ENCODE measurements around the gene GNA15.
A peak's percentile ranks its signal among the peaks of the same experiment; 100 is the strongest.
"Not testable (repeated sequence)": the region's sequence is repeated elsewhere in the genome, so short reads cannot be mapped to it uniquely, and the experiment has no call there.

The GNA15 gene

DNA sequence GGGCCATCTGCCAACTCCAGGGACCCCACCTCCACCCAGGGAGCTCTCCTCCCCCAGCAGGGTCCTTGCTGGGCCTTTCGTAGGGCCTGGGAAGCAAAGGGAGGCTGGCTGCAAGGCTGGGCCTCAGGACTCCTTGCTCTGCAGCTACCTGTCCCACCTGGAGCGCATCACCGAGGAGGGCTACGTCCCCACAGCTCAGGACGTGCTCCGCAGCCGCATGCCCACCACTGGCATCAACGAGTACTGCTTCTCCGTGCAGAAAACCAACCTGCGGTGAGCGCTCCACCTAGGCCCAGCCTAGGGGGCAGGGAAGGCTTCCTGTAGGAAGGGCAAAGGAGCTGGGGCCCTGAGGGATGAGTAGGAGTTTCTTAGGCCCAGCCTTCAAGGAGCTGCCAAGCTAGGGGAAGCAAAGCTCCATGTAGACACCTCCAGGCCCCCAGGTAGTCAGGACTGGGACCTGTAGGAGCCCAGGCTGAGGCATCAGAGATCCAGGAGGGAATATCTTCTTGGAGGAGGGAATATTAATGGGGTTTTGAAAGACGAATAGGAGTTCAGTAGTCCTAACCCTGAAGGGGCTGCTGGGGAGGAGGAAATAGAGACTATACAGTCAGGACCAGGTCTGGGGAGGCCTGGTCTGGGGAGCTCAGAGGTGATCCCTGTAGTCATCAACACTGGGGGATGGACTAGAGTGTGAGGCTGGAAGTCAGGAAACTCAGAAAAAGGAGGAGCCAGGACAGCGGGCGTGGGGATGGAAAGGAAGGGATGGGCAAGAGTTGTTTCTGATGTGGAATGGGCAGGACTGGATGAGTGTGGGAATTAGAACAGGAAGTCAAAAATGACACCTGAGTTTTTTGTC is 16.0 kb downstream of the GNA15 start:
- DNase-seq: no peak

DNA sequence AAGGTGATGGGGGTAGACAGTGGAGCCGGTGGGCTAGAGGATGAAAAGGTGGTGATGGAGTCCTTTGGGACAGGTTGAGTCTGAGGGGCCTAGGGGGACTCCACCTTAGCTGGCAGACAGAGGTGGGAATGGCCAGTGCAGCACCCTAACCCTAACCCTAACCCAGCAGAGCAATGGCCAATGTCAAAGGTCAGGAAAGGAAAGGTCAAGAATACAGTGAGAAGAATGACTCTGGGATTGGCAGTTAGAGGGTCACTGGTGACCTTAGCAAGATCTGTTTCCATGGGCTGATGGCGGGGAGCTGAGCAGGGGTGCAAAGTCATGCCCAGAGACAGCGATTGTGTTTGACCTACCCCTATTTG is 16.6 kb downstream of the GNA15 start:
- no peak for DNase-seq

DNA sequence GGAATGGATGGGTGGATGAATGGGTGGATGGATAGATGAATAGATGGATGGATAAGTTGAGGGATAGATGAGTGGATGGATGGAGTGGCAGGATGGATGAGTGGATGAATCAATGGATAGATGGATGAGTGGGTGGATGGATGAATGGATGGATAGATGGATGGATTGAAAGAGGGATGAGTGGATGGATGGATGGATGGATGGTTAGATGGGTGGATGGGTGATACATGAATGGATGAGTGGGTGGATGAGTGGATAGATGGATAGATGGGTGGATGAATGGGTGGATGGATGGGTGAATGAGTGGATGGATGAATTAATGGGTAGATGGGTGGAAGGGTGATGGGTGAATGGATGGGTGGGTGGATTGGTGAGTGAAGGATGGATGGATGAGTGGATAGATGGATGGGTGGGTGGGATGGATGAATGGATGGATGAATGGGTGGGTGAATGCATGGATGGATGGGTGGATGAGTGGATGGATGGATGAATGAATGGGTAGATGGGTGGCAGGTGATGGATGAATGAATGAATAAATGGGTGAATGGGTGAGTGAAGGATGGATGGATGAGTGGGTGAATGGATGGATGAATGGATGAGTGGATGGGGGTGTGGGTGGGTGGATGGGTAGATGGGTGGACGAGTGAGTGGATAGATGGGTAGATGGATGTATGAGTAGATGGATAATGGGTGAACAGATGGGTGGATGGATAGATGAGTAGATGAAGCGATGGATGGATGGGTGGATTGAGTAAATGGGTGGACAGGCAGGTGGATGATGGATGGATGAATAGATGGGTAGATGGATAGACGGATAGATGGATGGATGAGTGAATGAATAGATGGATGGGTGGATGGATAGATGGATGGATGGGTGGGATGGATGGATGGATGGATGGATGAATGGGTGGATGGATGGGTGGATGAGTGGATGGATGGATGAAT is 17.7 kb downstream of the GNA15 start:
- DNase-seq: no peak

DNA sequence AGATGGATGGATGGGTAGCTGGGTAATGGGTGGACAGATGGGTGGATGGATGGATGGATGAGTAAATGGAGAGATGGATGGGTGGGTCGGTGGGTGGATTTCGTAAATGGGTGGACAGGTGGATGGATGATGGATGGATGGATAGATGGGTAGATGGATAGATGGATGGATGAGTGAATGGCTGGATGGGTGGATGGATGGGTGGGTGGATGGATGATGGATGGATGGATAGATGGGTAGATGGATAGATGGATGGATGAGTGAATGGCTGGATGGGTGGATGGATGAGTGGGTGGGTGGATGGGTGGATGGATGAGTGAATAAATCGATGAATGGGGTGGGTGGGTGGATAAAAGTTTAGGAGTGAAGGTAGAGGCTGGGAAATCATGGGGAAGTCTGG is 18.6 kb downstream of the GNA15 start:
- not testable (repeated sequence) for DNase-seq

DNA sequence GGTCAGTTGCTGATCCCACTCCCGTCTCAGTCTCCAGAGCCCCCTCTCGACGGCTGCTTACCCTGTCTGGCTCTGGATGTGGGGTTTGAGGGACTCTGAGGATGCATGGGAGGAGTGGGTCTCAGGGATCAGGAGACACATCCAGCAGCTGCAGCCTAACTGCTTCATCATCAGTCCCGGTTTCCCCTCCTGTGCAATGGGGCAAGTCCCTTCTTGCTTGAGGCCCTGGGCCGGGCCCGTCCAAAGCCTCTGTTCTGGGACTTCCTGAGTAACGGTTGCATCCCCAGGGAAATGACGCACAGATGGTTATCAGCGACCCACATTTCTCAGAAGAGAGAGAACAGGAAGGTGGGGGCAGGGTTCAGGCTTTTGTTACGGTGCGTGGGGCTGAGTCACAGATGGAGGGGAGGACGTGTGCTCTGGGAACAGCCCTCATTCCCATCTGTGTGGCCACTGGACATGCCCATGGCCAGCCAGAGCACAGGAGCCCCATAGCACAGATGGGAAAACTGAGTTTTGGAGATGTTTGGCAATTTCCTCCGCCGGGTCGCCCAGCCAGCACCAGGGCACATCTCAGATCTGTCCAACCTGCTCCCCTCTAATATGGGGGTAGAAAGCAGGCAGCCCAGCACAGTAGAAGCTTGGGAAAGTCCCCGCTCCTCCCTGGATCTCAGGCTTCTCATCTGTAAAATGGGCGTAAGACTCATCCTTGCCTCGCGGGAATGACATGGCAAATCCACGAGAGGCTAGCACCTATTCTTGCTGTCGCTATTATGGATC is 19.3 kb downstream of the GNA15 start:
- DNase-seq: no peak

DNA sequence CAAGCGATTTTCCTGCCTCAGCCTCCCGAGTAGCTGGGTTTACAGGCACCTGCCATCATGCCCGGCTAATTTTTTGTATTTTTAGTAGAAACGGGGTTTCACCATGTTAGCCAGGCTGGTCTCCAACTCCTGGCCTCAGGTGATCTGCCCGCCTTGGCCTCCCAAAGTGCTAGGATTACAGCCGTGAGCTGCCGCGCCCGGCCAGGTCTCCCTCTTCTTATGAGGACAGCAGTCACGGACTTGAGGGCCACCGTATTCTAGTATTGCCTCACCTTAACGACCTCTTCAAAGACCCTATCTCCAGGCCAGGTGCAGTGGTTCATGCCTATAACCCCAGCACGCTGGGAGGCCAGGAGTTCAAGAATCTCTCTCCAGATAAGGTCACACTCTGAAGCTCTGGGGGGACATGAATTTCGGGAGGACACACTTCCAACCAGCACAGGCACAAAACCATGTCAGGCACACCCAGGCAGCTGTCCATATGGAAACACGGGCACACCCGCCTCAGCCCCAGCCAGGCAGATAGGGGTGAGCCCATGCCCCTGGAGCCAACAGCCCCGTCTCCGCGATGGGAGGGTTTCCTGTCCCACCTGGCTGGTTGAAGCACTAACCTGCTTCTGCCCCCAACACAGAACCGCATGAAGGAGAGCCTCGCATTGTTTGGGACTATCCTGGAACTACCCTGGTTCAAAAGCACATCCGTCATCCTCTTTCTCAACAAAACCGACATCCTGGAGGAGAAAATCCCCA is 21.4 kb downstream of the GNA15 start:
- no peak for DNase-seq

DNA sequence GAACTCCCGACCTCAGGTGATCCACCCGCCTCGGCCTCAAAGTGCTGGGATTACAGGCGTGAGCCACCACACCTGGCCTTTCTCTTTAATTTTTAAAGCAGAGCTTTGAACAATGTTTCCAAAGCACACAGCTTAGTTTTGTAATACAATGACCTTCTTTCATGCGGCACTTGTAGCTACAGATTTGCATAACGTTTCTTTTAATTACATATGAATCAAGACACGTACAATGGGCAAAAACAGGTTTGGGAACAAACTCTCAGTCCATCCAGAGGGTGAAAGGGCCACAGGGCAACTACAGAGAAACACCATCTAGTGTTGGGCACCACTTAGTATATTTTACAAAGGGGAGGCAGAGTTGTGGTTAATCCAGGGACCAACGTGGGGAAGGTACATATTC is 23.7 kb downstream of the GNA15 start:
- DNase-seq: no peak

DNA sequence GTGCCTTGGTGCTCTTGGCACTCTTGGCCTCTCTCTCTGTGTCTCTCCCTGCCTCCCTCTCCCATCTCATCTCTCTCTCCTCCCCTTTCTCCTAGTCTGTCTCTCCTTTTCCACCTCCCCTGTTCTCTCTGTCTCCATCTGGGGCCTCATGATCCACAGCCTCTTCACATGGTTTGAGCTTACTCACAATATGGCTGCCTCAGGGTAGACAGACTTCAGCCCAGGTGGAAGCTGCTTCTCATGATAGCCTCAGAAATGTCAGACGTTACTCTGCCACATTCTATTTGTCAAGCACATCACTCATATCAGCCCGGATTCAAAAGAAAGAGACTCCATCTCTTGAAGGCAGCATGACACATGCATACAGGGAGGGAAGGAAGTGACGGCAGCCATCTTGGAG is 24.4 kb downstream of the GNA15 start:
- no peak for DNase-seq

DNA sequence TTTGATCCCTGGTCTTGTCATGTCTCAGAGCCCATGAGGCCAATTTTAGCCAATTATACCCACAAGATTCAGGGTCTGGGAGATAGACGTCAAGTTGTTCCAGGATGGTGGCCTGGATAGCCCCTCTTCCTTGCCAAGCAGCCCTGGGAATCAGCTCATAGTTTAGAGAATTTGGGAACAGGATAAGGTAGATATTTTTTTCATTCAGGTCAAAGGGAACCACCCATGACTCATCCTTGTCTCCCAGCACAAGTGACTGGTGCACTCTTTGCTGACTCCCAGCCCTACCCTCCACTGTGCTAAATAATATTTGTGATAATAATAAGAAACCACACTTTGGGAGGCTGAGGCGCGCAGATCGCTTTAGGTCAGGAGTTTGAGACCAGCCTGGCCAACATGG is 25.6 kb downstream of the GNA15 start:
- DNase-seq: no peak

DNA sequence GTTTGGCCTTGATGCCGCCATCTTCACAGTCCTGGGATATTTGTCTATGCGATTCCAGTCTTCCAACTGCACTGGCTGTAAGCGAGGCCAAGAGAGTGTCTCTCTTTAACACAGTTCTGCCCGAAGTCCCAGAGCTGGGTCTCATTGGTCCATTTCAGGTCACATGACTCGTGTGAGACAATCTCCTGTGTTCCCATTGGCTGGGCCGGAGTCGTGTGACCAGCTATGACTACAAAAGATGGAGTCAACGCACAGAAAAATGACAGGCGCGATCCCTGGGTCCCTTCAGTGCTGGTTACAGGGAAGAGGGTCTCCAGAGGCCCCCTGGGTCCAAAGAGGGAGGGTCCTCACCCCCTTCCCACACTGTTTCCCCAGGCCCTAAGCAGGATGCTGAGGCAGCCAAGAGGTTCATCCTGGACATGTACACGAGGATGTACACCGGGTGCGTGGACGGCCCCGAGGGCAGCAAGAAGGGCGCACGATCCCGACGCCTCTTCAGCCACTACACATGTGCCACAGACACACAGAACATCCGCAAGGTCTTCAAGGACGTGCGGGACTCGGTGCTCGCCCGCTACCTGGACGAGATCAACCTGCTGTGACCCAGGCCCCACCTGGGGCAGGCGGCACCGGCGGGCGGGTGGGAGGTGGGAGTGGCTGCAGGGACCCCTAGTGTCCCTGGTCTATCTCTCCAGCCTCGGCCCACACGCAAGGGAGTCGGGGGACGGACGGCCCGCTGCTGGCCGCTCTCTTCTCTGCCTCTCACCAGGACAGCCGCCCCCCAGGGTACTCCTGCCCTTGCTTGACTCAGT is 26.8 kb downstream of the GNA15 start:
- DNase-seq: peak; percentile 51

DNA sequence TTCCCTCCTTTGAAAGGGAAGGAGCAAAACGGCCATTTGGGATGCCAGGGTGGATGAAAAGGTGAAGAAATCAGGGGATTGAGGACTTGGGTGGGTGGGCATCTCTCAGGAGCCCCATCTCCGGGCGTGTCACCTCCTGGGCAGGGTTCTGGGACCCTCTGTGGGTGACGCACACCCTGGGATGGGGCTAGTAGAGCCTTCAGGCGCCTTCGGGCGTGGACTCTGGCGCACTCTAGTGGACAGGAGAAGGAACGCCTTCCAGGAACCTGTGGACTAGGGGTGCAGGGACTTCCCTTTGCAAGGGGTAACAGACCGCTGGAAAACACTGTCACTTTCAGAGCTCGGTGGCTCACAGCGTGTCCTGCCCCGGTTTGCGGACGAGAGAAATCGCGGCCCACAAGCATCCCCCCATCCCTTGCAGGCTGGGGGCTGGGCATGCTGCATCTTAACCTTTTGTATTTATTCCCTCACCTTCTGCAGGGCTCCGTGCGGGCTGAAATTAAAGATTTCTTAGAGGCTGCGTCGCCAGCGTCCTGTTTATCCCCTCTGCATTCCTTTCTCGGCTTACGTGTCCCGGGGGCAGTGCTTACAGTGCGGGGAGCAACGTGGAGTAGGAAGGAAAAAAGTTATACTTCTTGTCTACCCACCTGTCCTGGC is 27.5 kb downstream of the GNA15 start:
- DNase-seq: peak; percentile 27

DNA sequence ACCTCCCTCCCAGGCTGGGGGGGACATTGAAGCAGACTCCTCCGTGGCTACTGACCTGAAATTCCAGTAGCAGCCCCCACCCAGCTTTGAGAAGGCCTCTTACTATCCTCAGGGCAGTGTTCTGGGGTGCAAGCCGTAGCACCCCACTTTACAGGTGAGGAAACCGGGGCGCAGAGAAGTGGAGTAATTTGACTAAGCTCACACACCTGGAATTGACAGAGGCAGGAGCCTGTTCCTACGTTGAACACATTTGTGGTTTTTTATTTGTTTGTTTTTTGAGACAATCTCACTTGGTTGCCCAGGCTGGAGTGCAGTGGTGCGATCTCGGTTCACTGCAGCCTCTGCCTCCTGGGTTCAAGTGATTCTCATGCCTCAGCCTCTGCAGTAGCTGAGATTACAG is 28.1 kb downstream of the GNA15 start:
- no peak for DNase-seq

DNA sequence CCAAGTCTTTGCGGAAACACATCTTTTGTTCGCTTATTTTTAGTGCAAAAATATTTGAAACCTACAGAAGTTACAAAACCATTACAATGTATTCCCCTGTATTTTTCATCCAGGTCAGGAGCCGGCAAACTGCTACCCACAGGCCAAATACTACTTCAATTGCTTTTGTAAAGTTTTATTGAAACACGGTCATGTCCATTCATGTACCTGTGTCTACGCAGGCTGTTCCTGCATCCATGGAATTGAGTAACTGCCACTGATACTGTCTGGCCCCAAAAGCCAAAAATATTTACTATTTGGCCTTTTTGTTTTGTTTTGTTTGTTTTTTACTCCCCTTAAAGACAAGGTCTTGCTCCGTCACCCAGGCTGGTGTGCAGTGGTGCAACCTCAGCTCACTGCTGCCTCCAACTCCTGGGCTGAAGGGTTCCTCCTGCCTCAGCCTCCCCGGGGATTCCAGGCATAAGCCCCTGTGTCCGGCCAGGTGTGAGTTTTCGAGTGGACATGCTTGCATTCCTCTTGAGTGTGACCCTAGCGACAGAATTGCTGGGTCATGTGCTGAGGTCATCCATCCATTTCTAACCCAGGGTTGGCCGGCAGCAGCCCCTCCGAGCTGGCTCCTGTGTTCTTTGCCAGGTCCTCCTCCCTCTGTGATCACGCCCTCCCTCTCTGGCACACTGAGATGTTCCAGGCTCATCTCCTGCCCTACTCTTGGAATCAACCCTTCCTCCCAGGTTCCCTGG is 31.9 kb downstream of the GNA15 start:
- no peak for DNase-seq

DNA sequence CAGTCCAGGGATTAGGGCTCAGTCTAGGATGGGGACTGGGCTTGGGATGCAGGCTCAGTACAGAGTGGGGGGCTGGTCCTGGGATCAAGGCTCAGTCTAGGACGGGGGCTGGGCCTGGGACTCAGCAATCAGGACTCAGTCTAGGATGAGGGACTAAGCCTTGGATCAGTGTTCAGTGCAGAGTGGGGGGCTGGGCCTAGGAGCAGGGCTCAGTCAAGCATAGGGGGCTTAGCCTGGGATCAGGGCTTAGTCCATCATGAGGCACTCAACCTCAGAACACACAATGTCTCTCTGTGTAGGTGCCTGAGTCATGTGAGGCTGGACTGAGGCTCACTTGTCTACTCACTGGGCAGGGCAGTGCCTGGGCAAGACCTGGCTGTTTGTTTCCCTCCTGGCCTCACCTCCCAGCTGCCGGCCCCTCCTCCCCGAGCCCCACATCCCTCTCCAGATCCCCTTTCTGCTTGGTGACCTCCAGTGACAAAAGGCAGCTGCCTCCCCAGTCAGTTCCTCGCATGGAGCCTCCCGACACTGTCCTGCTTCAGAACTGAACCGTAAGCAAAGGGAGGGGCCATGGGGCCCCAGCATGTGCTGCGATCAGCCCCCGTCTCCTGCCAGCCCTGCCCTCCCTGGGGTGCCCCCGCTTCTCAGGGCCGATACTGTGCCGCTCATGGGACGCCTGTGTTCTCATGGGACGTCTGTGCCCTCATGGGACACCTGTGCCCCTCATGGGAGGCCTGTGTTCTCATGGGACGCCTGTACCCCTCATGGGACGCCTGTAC is 36.2 kb downstream of the GNA15 start:
- no peak for DNase-seq

DNA sequence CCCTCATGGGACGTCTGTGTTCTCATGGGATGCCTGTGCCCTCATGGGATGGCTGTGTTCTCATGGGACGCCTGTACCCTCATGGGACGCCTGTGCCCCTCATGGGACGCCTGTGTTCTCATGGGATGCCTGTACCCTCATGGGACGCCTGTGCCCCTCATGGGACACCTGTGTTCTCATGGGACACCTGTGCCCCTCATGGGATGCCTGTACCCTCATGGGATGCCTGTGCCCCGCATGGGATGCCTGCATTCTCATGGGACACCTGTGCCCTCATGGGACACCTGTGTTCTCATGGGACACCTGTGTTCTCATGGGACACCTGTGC is 36.8 kb downstream of the GNA15 start:
- not testable (repeated sequence) for DNase-seq

DNA sequence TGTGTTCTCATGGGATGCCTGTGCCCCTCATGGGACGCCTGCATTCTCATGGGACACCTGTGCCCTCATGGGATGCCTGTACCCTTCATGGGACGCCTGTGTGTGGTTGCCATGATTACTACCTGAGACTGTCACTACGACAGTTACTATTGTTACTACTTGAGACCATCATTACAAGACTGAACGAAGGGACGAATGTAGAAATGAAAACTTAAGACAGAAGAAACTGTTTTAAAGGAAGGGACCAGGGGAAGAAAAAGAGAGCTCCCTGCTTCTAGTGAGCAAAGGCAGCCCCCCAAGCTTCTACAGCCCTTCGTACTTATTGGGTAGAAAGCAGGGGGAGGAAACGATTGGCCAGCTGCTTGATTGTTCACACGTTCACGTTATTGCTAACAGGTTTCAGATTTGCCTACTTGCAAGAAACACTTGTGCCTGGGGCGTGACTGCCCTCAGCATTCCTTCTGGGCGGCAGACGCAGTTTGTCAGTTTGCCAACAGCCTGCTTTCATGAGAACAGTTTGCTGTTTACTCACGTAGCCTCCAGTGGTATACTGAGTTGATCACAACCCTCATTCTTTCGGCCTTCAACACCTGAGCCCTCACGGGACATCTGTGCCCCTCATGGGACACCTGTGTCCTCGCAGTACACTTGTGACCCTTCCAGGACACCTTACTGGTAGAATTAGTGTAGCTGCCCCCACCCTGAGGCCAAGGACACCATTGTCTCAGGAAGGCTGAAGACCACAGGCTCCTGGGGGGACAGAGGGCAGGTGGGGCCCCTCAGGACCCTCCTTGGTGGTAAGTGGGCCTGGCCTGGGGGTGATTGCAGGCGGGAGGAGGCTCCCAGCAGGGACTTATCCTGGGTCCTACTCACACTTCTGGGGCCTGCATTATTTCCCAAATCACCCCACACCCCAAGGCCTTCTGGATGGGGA is 40.2 kb downstream of the GNA15 start:
- DNase-seq: no peak

DNA sequence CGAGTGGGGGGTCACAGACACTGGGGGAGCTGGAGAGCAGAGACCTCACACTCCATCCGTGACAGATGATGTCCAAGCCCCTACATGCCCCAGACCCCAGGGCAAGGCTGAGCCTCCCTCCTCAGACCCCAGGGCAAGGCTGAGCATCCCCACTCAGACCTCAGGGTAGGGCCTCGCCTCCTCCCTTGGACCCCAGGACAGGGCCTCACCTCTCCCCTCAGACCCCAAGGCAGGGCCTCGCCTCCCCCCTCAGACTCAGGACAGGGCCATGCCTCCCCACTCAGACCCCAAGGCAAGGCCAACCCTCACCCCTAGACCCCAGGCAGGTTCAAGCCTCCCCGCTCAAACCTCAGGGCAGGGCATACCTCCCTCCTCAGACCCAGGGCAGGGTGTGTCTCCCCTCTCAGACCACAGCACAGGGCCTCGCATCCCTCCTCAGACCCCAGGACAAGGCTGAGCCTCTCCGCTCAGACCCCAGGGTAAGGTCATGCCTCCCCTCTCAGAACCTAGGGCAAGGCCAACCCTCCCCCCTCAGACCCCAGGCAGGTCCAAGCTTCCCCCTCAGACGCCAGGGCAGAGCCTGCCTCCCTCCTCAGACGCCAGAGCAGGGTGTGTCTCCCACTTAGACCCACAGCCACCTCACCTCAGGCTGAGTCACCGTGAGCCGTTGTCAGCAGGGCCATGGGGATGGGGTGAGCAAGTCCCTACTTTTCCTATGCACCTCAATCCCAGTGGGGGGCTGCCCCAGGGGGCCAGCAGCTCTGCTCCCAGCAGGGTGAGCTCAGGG is 41.1 kb downstream of the GNA15 start:
- no peak for DNase-seq
